Mesenchymal stem cell (in vitro differentiated cells and primary cell): ENCODE results near the gene UNC5B.

Source experiments
- DNase-seq: peaks from one replicate; pipeline ENCODE4 v3.0.0-alpha.2; 2013
- H2AFZ ChIP-seq: one replicate; pipeline ENCODE4 v1.6.1; 2013; ENCODE audit warnings: low read depth, mild to moderate bottlenecking, control low read depth, inconsistent platforms, low read length, moderate library complexity
- H2AK5ac ChIP-seq: 2 replicates; pipeline ENCODE4 v1.6.1; 2013; ENCODE audit warnings: low read length, moderate library complexity, mild to moderate bottlenecking, inconsistent platforms; ENCODE audit not compliant: severe bottlenecking
- H2BK120ac ChIP-seq: one replicate; pipeline ENCODE4 v1.6.1; 2013; ENCODE audit warnings: low read depth, mild to moderate bottlenecking, inconsistent platforms, low read length, moderate library complexity
- H2BK12ac ChIP-seq, 2 experiments: one replicate each; pipeline ENCODE4 v1.6.1; 2013; ENCODE audit warnings: inconsistent platforms in 2 of 2, low read length in 2 of 2, mild to moderate bottlenecking in 2 of 2, moderate library complexity in 2 of 2, control low read depth in 1 of 2
- H2BK15ac ChIP-seq: one replicate; pipeline ENCODE4 v1.6.1; 2013; ENCODE audit warnings: mild to moderate bottlenecking, low read depth, inconsistent platforms; ENCODE audit not compliant: poor library complexity, severe bottlenecking
- H2BK5ac ChIP-seq: 2 replicates; pipeline ENCODE4 v1.6.1; 2013; ENCODE audit warnings: low read depth, mild to moderate bottlenecking, low read length, control low read depth, inconsistent platforms; ENCODE audit not compliant: poor library complexity, severe bottlenecking
- H3K14ac ChIP-seq, 2 experiments: one replicate each; pipeline ENCODE4 v1.6.1; 2013; ENCODE audit warnings: inconsistent platforms in 2 of 2, low read length in 2 of 2, control low read depth in 1 of 2, mild to moderate bottlenecking in 1 of 2, moderate library complexity in 1 of 2
- H3K18ac ChIP-seq, 2 experiments: one replicate each; pipeline ENCODE4 v1.6.1; 2013; ENCODE audit warnings: inconsistent platforms in 2 of 2, low read length in 2 of 2, control low read depth in 1 of 2, low read depth in 1 of 2, mild to moderate bottlenecking in 1 of 2
- H3K23ac ChIP-seq, 2 experiments: one replicate each; pipeline ENCODE4 v1.6.1; 2013; ENCODE audit warnings: inconsistent platforms in 2 of 2, low read length in 2 of 2, mild to moderate bottlenecking in 2 of 2, moderate library complexity in 2 of 2, control low read depth in 1 of 2
- H3K27ac ChIP-seq: 2 replicates; pipeline ENCODE4 v1.5.1; 2013; ENCODE audit warnings: mild to moderate bottlenecking, moderate library complexity, low read length, control low read depth, inconsistent platforms; ENCODE audit not compliant: poor library complexity, severe bottlenecking
- H3K27me3 ChIP-seq, 2 experiments: 2 replicates each; pipeline versions ENCODE4 v1.6.1 to v1.7.0; 2013; ENCODE audit warnings: low read length in 2 of 2, mild to moderate bottlenecking in 2 of 2, moderate library complexity in 2 of 2, control low read depth in 1 of 2, inconsistent platforms in 1 of 2; ENCODE audit not compliant: control insufficient read depth in 1 of 2, insufficient read depth in 1 of 2
- H3K36me3 ChIP-seq, 2 experiments: 2 replicates each; pipeline versions ENCODE4 v1.6.1 to v1.7.0; 2013; ENCODE audit warnings: low read length in 2 of 2, control low read depth in 1 of 2, inconsistent platforms in 1 of 2, low read depth in 1 of 2, mild to moderate bottlenecking in 1 of 2; ENCODE audit not compliant: insufficient read depth in 2 of 2, control insufficient read depth in 1 of 2
- H3K4ac ChIP-seq, 2 experiments: one replicate each; pipeline ENCODE4 v1.6.1; 2013; ENCODE audit warnings: inconsistent platforms in 2 of 2, low read length in 2 of 2, mild to moderate bottlenecking in 2 of 2, moderate library complexity in 2 of 2, control low read depth in 1 of 2, low read depth in 1 of 2
- H3K4me1 ChIP-seq: 2 replicates; pipeline ENCODE4 v1.6.1; 2013; ENCODE audit warnings: low read depth, low read length, control low read depth; ENCODE audit not compliant: control insufficient read depth, insufficient read depth
- H3K4me2 ChIP-seq: 2 replicates; pipeline ENCODE4 v1.6.1; 2013; ENCODE audit warnings: low read length, mild to moderate bottlenecking, inconsistent platforms; ENCODE audit not compliant: poor library complexity, severe bottlenecking
- H3K4me3 ChIP-seq, 2 experiments: 2 replicates each; pipeline versions ENCODE4 v1.5.1 to v1.7.0; 2013; ENCODE audit warnings: low read length in 2 of 2, mild to moderate bottlenecking in 2 of 2, control low read depth in 1 of 2, low read depth in 1 of 2; ENCODE audit not compliant: insufficient read depth in 1 of 2
- H3K79me1 ChIP-seq: replicated peaks from 2 replicates; pipeline ENCODE4 v1.6.1; 2013; ENCODE audit warnings: mild to moderate bottlenecking, control low read depth, low read length, inconsistent platforms; ENCODE audit not compliant: poor library complexity, severe bottlenecking
- H3K9ac ChIP-seq: 2 replicates; pipeline ENCODE4 v1.7.0; 2013; ENCODE audit warnings: mild to moderate bottlenecking, low read length, moderate library complexity
- H3K9me3 ChIP-seq: 2 replicates; pipeline ENCODE4 v1.7.0; 2013; ENCODE audit warnings: mild to moderate bottlenecking, low read length; ENCODE audit not compliant: control insufficient read depth
- H4K8ac ChIP-seq: one replicate; pipeline ENCODE4 v1.6.1; 2013; ENCODE audit warnings: inconsistent platforms, mild to moderate bottlenecking, low read length, moderate library complexity
- H4K91ac ChIP-seq: one replicate; pipeline ENCODE4 v1.6.1; 2013; ENCODE audit warnings: mild to moderate bottlenecking, low read length, inconsistent platforms
- WGBS: methylation state at CpG from one replicate; pipeline ENCODE4 v1.1.7; 2013; ENCODE audit warnings: mixed read lengths; 5-methylcytosine and 5-hydroxymethylcytosine counted together

Gene UNC5B

GRCh38 chr10:71234970-71235685, 22.8 kb downstream of the UNC5B start:
- Histone ChIP-seq H4K91ac (peak overlapping the region; percentile 99), H3K79me1 (no peaks in the 10 kb centered on the region), H2AFZ (no peak overlapping the region), H2BK5ac (no peak overlapping the region), H3K27ac (no peak overlapping the region), H2BK15ac (peak overlapping the region; percentile 92), H3K14ac (peak overlapping the region in 1 of 2 experiments; percentile 64), H3K4ac (peak overlapping the region; percentile 72 to 98), H2BK120ac (peak overlapping the region; percentile 93), H3K9me3 (no peaks in the 10 kb centered on the region), H4K8ac (peak overlapping the region; percentile 97), H2AK5ac (no peak overlapping the region), H3K27me3 (peaks cover 0 to 74% of the 10 kb centered on the region in 2 experiments), H3K9ac (peak overlapping the region; percentile 50), H3K18ac (peak overlapping the region; percentile 98 to 99), H2BK12ac (peak overlapping the region; percentile 99 to 100), H3K36me3 (no peaks in the 10 kb centered on the region), H3K4me2 (no peak overlapping the region), H3K23ac (peak overlapping the region; percentile 25 to 46), H3K4me1 (peaks cover 6% of the 10 kb centered on the region), H3K4me3 (peak overlapping the region in 1 of 2 experiments; percentile 24)
- DNase-seq: peak; percentile 92
- WGBS: 6% methylated on average over 16 of the region's 16 CpGs

- Histone ChIP-seq H2AFZ (no peak overlapping the region), H3K27me3 (peaks cover 0 to 71% of the 10 kb centered on the region in 2 experiments), H2BK5ac (no peak overlapping the region), H2BK120ac (peak overlapping the region; percentile 93), H3K23ac (peak overlapping the region in 1 of 2 experiments; percentile 25), H4K91ac (peak overlapping the region; percentile 99), H3K36me3 (no peaks in the 10 kb centered on the region), H3K9ac (no peak overlapping the region), H3K9me3 (no peaks in the 10 kb centered on the region), H3K79me1 (no peaks in the 10 kb centered on the region), H3K4ac (peak overlapping the region; percentile 72 to 98), H3K14ac (peak overlapping the region in 1 of 2 experiments; percentile 87), H2BK12ac (peak overlapping the region; percentile 99 to 100), H3K27ac (no peak overlapping the region), H3K18ac (peak overlapping the region; percentile 98 to 99), H4K8ac (peak overlapping the region; percentile 97), H3K4me2 (no peak overlapping the region), H3K4me3 (no peak overlapping the region), H3K4me1 (peaks cover 10% of the 10 kb centered on the region), H2BK15ac (peak overlapping the region; percentile 92), H2AK5ac (no peak overlapping the region)
- 86% methylated on average over 7 of the region's 7 CpGs for WGBS
- no peak for DNase-seq
These were observed 23.4 kb downstream of the UNC5B start for GRCh38 chr10:71235808-71236207.

GRCh38 chr10:71236286-71236685, 23.9 kb downstream of the UNC5B start:
- Histone ChIP-seq H2BK5ac (no peak overlapping the region), H3K36me3 (no peaks in the 10 kb centered on the region), H3K4me3 (no peak overlapping the region), H3K9me3 (no peaks in the 10 kb centered on the region), H2BK12ac (peak overlapping the region; percentile 99 to 100), H3K9ac (no peak overlapping the region), H3K4ac (peak overlapping the region; percentile 87 to 98), H4K8ac (peak overlapping the region; percentile 97), H3K14ac (peak overlapping the region in 1 of 2 experiments; percentile 49), H3K23ac (no peak overlapping the region), H2BK15ac (no peak overlapping the region), H3K27ac (no peak overlapping the region), H3K4me1 (peaks cover 10% of the 10 kb centered on the region), H3K27me3 (peaks cover 0 to 69% of the 10 kb centered on the region in 2 experiments), H4K91ac (peak overlapping the region; percentile 99), H3K4me2 (no peak overlapping the region), H2AK5ac (no peak overlapping the region), H3K18ac (peak overlapping the region; percentile 98 to 99), H3K79me1 (no peaks in the 10 kb centered on the region), H2AFZ (no peak overlapping the region), H2BK120ac (peak overlapping the region; percentile 93)
- DNase-seq: peak; percentile 61
- WGBS: 10% methylated on average over 9 of the region's 10 CpGs

GRCh38 chr10:71236822-71237682, 24.7 kb downstream of the UNC5B start:
- no peak overlapping the region for H3K4me3 ChIP-seq
- H3K18ac ChIP-seq: peak overlapping the region; percentile 80 to 99
- peak overlapping the region; percentile 17 for H2BK15ac ChIP-seq
- H3K79me1 ChIP-seq: no peaks in the 10 kb centered on the region
- H2AK5ac ChIP-seq: no peak overlapping the region
- H3K36me3 ChIP-seq: no peaks in the 10 kb centered on the region
- peak overlapping the region; percentile 64 for H4K8ac ChIP-seq
- peaks cover 0 to 61% of the 10 kb centered on the region in 2 experiments for H3K27me3 ChIP-seq
- 67% methylated on average over 14 of the region's 15 CpGs for WGBS
- peak overlapping the region in 1 of 2 experiments; percentile 37 for H3K14ac ChIP-seq
- H3K9ac ChIP-seq: no peak overlapping the region
- peak overlapping the region; percentile 64 to 93 for H2BK12ac ChIP-seq
- no peak for DNase-seq
- no peak overlapping the region for H2AFZ ChIP-seq
- H3K27ac ChIP-seq: no peak overlapping the region
- no peak overlapping the region for H3K23ac ChIP-seq
- H2BK120ac ChIP-seq: peak overlapping the region; percentile 11
- peak overlapping the region; percentile 76 to 87 for H3K4ac ChIP-seq
- no peaks in the 10 kb centered on the region for H3K9me3 ChIP-seq
- peak overlapping the region; percentile 88 for H4K91ac ChIP-seq
- no peak overlapping the region for H2BK5ac ChIP-seq
- peaks cover 10% of the 10 kb centered on the region for H3K4me1 ChIP-seq
- no peak overlapping the region for H3K4me2 ChIP-seq
